DMS 273 treated with DMSO at 0.1 percent for 48 hours (cell line): ENCODE data around the gene MECP2.

Experiments used
- DNase-seq: peaks from one replicate; lab custom pipeline; 2025; lab: John Stamatoyannopoulos, UW

Gene MECP2

DNA sequence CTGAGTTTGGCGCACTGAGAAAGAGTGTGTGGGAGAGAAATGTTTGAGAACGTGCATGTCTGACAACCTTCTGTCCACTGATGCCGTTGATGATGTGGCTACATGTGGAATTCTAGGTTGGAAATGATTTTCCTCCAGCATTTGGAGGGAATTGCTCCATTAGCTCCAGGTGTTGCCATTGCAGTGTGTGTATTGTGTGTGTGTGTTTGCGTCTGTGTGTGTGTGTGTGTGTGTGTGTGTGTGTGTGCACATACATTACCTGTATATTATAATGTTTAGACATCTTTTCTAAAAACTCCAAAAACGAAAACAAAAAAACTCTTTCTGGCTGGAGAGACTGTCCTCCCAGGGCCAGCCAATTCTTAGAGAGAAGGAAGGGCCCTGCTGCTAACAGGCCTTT, 18.2 kb upstream of the MECP2 start:
- DNase-seq = no peak

DNA sequence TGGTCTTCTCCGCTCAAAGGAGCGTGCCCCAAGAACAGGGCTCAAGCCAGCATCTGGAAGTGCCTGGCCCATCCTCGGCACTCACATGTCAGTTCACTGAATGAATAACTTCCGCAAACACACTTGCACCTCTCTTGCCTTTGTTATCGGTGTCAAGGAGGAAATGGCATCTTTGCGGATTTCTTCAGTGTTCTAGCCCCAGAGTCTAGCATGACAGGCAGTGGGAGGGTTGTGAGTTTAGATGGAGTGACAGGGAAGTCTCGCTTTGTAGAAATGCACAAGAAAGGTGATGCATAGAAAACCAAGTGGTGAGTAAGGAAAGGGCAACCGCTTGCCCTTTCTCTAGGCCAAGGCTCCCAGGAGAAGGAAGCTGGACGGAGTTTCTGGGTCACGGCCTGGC, 17.6 kb upstream of the MECP2 start:
- no peak for DNase-seq

DNA sequence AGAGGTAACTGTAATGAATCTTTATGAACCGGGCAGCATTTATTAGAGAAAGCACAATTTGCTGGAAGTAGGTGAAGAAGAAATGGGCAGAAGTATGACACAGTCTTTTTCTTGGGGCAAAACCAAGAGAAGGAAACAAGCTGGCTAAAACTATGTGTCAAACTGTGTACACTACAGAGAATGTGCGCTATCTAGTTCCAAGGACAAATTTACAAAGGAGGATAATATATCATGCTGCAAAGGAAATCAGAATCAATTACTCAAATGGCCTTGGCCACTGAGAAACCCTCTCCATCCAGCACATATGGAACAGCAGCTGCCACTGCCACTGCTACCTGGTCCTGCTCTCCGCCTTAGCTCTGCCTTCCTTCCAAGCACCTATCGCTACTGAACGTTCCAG, 17.1 kb upstream of the MECP2 start:
- DNase-seq = no peak

DNA sequence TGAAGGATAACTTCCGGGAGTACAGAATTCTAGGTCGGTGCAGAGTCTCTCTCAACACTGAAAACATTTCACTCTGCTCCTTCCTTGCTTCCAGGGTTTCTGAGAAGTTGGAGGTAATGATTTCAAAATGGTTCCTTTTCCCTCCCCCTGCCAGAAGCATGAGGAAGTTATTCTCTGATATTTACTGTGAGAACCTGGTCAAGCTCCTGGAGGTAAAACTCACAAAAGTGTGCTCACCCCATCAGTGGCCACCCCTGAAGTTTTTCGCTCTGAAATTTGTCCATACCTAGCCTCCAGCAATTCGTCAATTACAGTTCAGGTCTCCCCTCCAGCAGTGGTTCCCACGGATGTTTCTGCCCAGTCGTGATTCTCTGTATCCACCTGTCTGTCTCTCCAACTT, 16.2 kb upstream of the MECP2 start:
- DNase-seq = no peak

DNA sequence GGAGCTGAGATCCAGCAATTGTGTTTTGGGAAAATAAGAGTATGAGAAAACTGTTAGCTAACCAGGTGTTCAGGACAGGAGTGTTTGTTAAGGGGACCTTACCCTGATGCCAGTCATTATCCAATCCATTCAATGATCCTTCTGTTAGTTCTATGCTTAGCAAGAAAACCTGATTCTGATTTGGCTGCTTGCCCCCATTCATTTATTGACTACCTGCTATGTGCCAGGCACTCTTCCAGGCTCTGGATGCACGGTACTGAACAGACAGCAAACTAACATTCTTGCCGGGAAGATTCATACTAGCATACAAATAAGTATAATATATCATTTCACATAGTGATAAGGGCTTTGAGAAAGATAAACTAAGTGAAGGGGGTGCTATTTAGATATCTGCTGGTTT, 1.0 kb upstream of the MECP2 start:
- DNase-seq = no peak

DNA sequence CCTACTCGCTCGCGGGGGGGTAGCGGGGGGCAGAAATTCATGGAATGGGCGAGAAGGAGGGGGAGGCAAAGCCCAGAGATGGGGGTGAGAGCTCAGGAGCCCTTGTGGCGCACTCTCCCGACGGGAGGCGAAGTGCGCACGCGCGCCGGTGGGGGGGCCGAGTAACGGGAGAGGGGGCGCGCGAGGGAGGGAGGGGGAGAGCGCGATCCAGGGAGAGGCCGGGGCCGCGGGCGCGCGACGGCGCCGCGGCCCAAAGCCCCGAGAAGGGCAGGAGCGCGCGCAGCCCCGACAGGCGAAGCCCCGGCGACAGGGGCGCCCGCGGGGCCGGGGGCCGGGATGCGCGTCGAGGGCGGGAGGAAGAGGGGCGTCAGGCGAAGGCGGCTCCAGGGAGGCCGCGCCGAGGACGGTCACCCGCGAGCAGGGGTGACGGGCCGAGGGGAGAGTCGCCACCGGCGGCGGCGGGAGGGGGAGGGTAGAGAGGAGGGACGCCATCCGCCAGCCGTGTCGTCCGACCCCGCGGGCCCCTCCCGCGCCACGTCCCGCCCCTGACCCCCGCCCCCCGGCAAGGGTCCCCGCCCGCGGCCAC, 421 bp downstream of the MECP2 start:
- peak; percentile 25 for DNase-seq

DNA sequence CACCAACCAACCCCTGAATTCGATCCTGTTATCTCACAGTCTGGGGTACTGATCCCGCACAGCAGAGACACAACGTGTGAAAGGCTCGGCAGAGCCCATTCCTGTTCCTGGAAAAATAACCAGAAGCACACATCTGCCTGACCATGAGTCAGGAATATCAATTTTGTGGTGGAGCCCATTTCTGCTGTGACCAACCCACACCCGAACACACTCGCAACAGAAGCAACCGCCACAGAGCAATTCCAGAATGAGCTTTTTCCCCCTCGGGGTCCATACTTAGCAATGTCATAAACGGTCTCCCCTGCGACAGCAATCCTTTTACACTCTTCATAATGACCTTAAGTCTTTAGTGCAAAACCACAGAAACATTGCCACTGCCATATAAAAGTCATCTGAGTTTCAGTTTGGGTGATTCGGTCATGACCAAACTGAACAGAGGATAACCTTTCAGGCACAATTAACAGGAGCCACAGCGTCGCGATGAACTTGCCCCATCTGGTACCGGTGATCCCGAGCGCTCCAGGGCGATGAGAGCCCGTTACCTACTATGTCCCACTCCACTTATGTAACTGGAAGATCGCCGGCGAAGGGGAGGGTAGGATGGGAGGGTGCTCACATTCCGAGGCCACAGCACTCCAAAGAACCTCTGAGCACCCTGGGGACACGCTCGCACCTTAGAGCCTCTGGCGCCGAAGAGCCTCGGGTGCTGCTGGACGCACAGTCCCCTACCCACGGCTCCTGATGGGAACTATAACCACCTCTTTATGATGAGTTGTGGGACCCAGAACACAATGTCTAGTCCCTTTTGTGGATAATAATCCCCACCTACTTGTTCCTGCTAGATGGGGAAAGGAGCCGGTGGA, 1.1 kb downstream of the MECP2 start:
- no peak for DNase-seq

DNA sequence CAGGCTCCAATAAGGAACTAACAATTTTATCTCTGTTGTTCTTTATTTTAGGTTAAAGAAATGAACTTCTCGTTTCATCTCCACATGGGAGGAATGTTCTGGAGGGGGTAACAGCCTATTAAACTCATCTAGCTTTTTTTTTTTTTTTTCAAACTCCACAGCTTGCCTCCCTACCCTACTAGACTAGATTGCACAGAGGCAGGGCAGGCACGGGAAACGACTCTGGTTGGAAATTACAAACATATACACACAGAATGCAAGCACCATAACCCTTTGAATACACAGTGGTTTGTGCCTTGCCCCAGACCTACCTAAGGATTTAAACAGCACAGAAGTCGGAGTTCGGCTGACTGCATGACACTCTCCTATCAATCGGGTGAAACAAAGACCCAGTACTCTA, 2.7 kb downstream of the MECP2 start:
- no peak for DNase-seq

DNA sequence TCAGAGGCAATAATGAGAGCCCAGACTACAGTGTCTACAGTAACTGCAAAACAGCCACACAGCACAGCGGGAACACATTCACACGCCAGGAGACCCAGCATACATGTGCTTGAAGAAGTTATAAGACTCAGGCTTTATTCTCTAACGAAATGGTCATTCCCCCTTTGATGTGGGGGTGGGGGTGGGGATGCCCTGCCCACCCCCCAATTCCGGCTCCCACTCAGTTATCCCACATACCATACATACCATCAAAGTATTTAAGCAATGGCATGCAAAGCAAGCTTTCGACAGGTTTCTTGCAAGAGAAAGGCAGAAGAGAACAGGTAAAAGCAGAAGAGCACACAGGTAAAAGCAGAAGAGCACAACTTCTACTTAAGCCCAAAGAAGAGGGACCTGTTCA, 3.6 kb downstream of the MECP2 start:
- no peak for DNase-seq

DNA sequence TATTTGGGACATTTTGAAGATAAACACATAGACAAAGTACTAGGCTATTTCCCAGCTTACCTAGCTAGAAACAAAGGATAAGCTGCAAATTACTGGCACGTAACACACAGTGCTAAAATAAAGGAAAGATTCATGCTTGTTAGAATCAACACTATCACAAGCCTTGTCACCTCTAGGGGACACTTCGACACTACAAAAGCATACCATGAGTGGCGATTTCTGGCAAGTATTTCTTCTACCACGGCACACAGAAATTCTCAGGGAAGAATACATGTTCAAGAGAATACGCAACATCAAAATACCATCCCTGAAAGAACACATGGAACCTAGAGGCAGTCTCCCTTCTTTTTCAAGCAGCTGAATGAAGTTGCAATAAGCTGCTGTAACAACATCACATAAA, 5.1 kb downstream of the MECP2 start:
- no peak for DNase-seq

DNA sequence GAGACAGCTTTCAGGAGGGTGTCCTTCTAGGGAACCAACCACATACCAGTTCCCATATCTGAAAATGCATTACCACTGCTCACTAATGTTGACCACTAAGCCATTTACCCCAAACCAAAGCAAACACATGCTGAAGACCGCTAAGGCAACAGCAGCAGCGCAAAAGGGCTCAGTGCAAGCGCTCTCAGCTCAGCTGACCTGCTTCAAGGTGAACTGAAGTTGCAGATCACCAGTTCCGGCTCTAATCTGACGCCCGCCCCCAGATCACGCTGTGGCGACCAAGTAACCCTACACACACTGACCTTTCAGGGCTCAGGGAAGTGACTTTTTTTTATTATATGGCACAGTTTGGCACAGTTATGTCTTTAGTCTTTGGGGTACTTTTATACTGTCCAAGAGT, 5.8 kb downstream of the MECP2 start:
- DNase-seq = no peak

DNA sequence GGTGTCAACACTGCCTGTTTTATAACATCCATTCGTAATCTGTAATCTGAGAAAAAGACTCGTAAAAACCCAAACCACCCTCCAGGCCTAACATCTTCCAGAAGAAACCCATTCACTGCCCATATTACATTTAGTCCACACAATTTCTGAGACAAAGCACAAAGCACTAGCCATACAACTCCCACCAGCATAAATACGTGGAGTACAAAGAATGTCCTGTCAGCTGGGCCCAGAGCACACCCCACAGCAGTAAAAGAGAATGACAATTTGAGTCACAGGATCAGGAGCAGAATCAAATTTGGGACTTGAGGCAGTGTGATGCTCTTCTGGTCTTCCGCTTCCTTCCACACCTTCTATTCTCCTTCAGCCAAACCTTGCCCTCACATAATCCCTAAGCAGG, 6.8 kb downstream of the MECP2 start:
- DNase-seq = no peak

DNA sequence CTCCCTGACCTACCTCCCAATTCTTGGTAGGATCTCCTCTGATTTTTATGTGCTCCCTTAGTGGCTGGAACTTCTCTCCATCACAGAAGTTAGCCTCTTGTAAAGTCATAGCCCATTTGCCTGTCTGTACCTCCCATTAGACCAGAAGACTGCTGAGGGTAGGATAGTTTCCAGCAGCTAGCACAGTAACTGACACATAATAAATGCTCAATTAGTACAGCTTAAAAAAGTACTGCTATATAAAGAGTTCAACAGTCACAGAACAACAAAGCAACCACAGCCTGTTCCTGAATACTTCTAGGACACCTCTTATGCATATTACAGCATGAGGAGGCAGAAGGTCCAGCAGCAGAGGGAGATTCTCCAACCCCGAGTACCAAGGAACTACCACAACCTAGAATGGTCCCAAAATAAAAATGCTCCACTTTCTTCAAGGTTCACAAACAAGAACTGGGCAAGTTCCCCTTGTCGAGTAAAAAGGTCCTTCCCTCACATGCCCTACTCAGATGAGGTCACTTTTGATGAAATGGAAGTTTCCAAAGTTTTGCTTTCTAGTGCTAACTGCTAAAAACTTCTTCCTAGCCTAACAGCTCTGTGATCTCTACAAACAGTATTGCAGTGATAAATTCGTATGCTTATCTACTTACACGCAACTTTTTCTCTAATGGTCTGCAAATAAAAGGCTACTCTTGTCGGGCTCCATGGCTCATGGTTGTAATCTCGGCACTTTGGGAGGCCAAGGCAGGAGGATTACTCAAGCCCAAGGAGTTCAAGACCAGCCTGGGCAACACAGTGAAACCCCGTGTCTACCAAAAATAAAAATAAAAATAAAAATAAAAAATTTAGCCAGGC, 12.8 kb downstream of the MECP2 start:
- DNase-seq = no peak

DNA sequence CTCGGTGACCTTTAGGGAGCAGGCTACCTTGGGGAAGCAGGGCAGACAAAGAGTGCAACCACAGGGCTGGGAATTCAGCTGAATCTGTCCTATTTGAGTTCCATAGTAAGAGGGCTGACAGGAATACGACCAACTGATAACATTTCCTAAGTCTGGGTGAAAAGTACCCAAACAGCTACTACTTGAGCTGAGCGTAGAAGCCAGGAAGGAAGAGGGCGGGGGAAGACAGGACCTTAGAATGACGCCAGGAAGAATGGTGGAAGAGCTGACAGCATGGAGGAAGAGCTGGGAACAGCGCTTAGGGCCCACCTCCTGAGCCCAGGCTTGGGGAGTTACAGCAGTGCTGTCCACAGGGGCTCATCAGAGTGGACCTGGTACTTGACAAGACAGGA, 14.4 kb downstream of the MECP2 start:
- DNase-seq = no peak

DNA sequence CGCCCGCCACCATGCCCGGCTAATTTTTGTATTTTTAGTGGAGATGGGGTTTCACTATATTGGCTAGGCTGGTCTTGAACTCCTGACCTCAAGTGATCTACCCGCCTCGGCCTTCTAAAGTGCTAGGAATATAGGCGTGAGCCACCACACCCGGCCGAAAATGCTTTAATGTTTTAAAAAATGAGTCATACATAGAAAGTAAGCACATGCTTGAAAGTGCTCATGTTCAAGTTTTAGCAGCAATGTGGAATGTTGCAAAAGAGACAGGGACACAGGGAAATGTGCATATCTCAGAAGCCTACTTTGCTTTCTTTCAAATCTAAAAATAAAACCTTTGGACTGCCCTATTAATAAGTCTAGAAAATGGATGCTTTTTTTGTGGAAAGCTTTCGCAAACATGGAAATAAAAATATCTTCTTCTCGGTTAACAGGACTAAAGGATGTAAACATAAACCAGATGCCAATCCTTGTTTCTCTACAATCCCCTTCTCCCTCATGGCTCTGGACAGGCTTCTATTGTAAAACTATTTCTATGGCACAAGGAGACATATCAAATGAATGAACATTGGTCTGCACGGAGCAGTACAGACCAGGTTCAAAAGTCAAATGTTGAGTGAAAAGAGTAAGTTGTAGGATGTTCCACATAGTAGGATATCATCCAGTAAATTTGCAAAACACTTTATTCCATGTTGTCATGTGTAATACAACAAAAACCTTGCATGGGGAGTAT, 15.0 kb downstream of the MECP2 start:
- DNase-seq = no peak

DNA sequence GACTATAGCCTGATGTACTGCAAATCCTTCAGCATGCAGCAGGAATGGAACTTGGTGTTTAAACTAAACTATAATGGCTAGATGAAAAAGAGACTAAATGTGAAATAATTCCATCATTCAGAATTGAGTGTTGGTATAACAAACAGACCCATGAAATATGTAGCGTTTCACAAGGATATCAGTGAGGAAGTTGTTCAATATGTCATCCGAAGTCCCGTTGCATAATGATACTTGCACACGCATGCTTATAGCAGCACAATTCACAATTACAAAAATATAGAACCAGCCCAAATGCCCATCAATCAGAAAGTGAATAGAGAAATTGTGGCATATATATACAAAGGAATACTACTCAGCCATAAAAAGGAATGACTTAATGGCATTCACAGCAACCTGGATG, 20.4 kb downstream of the MECP2 start:
- no peak for DNase-seq

DNA sequence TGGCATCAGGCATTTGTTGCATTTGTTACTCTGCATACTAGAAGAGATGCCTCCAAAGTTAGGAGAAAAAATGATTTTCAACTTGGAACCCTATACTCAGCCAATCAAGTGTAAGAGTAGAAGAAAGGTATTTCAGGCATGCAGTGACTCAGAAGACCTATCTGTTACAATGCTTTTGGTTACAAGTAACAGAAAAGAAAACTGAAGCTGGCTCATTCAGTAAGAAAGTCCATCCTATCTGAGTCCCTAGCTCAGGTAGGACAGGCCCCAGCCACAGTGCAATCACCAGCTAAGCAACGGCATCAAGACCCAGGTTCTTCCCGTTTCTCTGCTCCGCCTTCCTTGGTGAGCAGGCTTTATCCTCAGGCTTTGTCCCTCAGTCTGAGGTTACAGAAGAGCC, 23.3 kb downstream of the MECP2 start:
- no peak for DNase-seq

DNA sequence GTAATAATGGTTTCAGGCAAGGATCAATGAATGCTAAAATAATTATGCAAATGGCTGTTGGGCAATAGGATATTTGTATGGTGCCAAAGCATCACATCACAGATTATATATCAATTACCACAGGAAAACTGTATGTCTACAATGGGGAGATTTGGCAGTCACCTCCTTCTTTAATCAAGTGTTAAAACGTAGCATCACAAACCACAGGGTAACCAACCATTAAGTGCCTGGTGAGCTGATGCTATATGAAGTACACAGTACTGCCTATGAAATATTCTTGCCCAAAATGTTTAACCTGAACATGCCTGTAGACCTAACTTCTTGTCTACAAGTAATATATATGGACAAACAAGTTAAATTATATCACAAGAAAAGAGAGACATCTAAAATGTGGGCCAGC, 25.3 kb downstream of the MECP2 start:
- DNase-seq = no peak

DNA sequence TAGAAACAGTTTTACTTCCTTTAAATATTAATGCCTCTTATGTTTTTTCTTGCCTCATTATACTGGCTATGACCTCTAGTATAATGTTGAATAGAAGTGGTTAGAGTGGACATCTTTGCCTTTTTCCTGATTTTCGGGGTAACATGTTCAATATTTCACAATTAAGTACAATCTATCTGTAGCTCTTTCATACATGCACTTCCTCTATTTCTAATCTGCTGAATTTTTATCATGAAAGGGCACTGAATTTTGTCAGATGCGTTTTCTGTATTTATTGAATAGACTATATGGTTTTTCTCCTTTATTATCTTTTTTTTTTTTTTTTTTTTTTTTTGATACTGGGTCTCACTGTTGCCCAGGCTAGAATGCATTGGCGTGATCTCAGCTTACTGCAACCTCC, 29.0 kb downstream of the MECP2 start:
- DNase-seq = no peak

DNA sequence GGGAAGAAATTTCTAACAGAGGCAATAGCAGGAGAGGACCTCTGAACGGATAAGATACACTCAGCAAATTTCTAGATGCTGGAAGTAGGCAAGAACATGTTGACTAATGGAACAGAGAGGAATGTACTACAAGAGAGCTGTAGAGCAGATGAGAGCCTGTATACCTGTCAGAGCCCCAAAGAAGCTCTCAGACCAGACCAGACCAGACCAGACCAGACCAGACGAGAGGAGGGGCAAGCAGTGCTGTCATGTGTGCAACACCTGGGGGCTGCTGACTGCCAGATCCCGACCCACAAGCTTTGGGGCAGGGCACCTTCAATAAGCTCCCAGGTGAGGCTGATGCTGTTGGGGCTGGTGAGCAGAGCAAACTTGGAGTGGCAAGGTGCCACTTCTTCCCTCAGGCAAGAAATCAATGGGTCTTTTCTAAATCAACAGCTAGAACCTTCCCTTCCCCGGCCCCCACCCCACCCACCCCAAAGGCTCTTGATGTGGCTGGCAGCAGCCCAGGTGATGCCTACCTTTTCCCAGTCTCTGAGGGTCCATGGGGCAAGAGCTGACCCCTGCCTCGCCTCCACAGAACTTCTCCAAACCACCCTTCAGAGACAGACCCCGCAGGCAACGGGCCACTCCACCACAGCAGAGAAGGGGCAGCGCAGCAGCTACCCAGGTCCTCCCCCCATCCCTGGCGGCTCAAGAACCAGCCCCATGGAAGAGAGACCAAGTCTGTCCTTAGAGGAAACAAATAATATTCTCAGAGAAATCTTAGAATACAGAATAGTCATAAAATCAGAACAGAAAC, 32.7 kb downstream of the MECP2 start:
- DNase-seq = no peak

DNA sequence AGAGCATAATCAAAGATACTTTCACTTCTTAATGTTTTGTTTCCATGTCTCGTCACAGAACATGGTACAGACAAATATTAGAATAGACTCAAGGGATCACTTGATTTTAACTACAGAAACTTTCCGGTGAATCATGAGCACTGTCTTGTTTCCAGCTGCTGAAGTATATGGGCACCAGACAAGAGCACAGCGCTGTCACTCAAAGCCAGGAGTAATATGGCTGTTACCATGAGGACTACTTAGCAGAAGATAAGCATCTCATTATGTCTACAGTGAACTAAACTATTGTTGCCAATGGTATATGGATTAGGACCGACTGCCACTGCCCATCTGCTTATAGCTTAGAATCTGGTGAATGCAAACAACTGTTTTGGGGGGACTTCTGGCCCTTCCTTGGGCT, 34.3 kb downstream of the MECP2 start:
- DNase-seq = no peak

DNA sequence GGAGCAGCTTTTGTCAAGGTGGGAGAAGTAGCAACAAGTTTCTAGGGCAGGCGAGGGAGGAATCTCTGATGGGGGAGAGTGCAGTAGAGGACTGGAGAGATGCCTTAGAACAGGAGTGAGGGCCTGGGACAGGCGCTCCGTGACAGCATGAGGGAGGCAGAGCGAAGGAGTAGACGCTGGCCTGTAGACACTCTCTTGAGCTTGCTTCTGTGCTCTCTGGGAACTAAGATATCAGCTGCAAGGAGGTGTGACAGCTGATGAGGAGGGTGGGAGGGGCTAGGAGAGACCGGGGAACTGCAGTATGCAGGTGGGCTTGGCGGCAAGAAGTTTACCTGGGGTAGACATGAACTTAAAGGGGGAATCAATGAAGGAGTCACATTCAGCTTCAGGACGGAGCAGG, 35.7 kb downstream of the MECP2 start:
- DNase-seq = no peak
